ENCODE results near the gene ACYP1.

GRCh38 chr14:75053396-75054291 lies 10.2 kb downstream of the ACYP1 start:
- no peak for TF ChIP-seq POLR2AphosphoS5 (IDR thresholded peaks at IDR 0.05; ENCODE audit: insufficient read depth, low read depth, low read length)
- no peak for TF ChIP-seq CTCF (IDR thresholded peaks at IDR 0.05; ENCODE audit: extremely low read depth in 1 of 2, insufficient read depth in 1 of 2, low read depth in 1 of 2, low read length in 2 of 2)
- TF ChIP-seq POLR2A (IDR thresholded peaks at IDR 0.05; ENCODE audit: low read depth, low read length), result no peak
- no peak for TF ChIP-seq MYC (IDR thresholded peaks at IDR 0.05; ENCODE audit: low read depth, low read length)
- no peak for TF ChIP-seq MAX (IDR thresholded peaks at IDR 0.05; ENCODE audit: insufficient read depth, insufficient read length)
- no peak for TF ChIP-seq EZH2 (IDR thresholded peaks at IDR 0.05; ENCODE audit: borderline replicate concordance, low read depth, low read length, severe bottlenecking)
- no peak for TF ChIP-seq GATA2 (IDR thresholded peaks at IDR 0.05; ENCODE audit: insufficient read depth, insufficient read length, low read depth, low read length)
- TF ChIP-seq JUN (IDR thresholded peaks at IDR 0.05; ENCODE audit: borderline replicate concordance, insufficient read depth, insufficient read length, low read depth), result no peak
- no peak for TF ChIP-seq FOS (IDR thresholded peaks at IDR 0.05; ENCODE audit: borderline replicate concordance, insufficient read depth, low read length)
